ENCODE data around the gene GATAD2B. TPM values are rescaled to one million over a fixed set of nuclear protein-coding genes. Genes with fewer than 3 reads are reported as not detected.

Gene GATAD2B
- 7.4 to 10.2 TPM (median 8.7 TPM) in 5 replicates for total RNA-seq (2022; extraction: Qiagen RNA extraction)

GRCh38 chr1:153922972-153923925 is at the start of gene GATAD2B:
GATAD2B (minus strand) TSS chr1:153922972; CDS start chr1:153828347, 94,625 bp downstream.

GRCh38 chr1:153967107-153967999 is 44.6 kb upstream of the GATAD2B start, which contains the start of gene CREB3L4:
CREB3L4 (plus strand) TSS chr1:153967902; CDS start chr1:153968526, 624 bp downstream.

GRCh38 chr1:153963030-153963849 is 40.5 kb upstream of the GATAD2B start, which contains the start of gene SLC39A1:
SLC39A1 (minus strand) TSS chr1:153963537; CDS start chr1:153962715, 822 bp downstream.

GRCh38 chr1:153958111-153958960 is 35.6 kb upstream of the GATAD2B start, which contains the start of gene CRTC2:
CRTC2 (minus strand) TSS chr1:153958612; CDS start chr1:153958497, 115 bp downstream.

GRCh38 chr1:153946622-153947241 is 24.0 kb upstream of the GATAD2B start, which contains the start of gene DENND4B:
DENND4B (minus strand) TSS chr1:153946718; CDS start chr1:153944374, 2,344 bp downstream.

GRCh38 chr1:153774780-153775457 is 147.9 kb downstream of the GATAD2B start, which contains the start of gene SLC27A3:
SLC27A3 (plus strand) TSS chr1:153775407; CDS start chr1:153775498, 91 bp downstream.

Other genes with a start within 250 kb of the GATAD2B start
- 1.6 to 2.8 TPM (median 2.6 TPM) in 5 replicates for gene NPR1, start 244.3 kb downstream of the GATAD2B start, total RNA-seq (2022; extraction: Qiagen RNA extraction)
- gene INTS3, start 194.9 kb downstream of the GATAD2B start, total RNA-seq (2022; extraction: Qiagen RNA extraction) = 17.0 to 22.0 TPM (median 20.2 TPM) in 5 replicates
- 1.1 to 2.0 TPM (median 1.5 TPM) in 5 replicates for gene SLC27A3, start 147.6 kb downstream of the GATAD2B start, total RNA-seq (2022; extraction: Qiagen RNA extraction)
- gene DENND4B, start 23.7 kb upstream of the GATAD2B start, total RNA-seq (2022; extraction: Qiagen RNA extraction) = 26.8 to 35.4 TPM (median 31.5 TPM) in 5 replicates
- gene CRTC2, start 35.6 kb upstream of the GATAD2B start, total RNA-seq (2022; extraction: Qiagen RNA extraction) = 28.3 to 41.0 TPM (median 39.4 TPM) in 5 replicates
- gene SLC39A1, start 40.6 kb upstream of the GATAD2B start, total RNA-seq (2022; extraction: Qiagen RNA extraction) = 155 to 163 TPM (median 161 TPM) in 5 replicates
- gene CREB3L4, start 44.9 kb upstream of the GATAD2B start, total RNA-seq (2022; extraction: Qiagen RNA extraction) = 9.0 to 10.8 TPM (median 10.0 TPM) in 5 replicates
- 103 to 161 TPM (median 144 TPM) in 5 replicates for gene JTB, start 54.7 kb upstream of the GATAD2B start, total RNA-seq (2022; extraction: Qiagen RNA extraction)
- gene RAB13, start 63.4 kb upstream of the GATAD2B start, total RNA-seq (2022; extraction: Qiagen RNA extraction) = 128 to 149 TPM (median 134 TPM) in 5 replicates
- gene RPS27, start 67.8 kb upstream of the GATAD2B start, total RNA-seq (2022; extraction: Qiagen RNA extraction) = 4,364 to 6,762 TPM (median 4,498 TPM) in 5 replicates
- not detected in 5 replicates for gene NUP210L, start 232.1 kb upstream of the GATAD2B start, total RNA-seq (2022; extraction: Qiagen RNA extraction)